GM12878 (cell line): ENCODE results near the gene ZNF3. TPM values are rescaled to one million over a fixed set of nuclear protein-coding genes. Genes with fewer than 3 reads are reported as not detected.
A peak's percentile ranks its signal among the peaks of the same experiment; 100 is the strongest.

Experiments
- ATF2 ChIP-seq: IDR thresholded peaks from 2 replicates; pipeline ENCODE4 v1.6.1; 2012; ENCODE audit warnings: low read length, inconsistent platforms
- ATF7 ChIP-seq: fragments of 450-650 bp; IDR thresholded peaks from 2 replicates; pipeline ENCODE4 v1.6.1; 2016; ENCODE audit warnings: low read depth, mild to moderate bottlenecking
- BMI1 ChIP-seq: fragments of 450-650 bp; IDR thresholded peaks from 2 replicates; pipeline ENCODE4 v1.6.1; 2016; ENCODE audit warnings: mild to moderate bottlenecking, moderate library complexity, borderline replicate concordance
- CEBPZ ChIP-seq: fragments of 150-350 bp; IDR thresholded peaks from 2 replicates; pipeline ENCODE4 v1.6.1; 2016; ENCODE audit warnings: low read depth, low read length
- FOS ChIP-seq: IDR thresholded peaks from 3 replicates; pipeline ENCODE4 v1.6.1; 2011; ENCODE audit warnings: borderline replicate concordance; ENCODE audit not compliant: insufficient read length; ENCODE audit errors: extremely low read depth
- HCFC1 ChIP-seq: fragments of 150-350 bp; IDR thresholded peaks from 2 replicates; pipeline ENCODE4 v1.6.1; 2014; ENCODE audit warnings: low read length
- HDAC6 ChIP-seq: fragments of 200-600 bp; sonication (generic); IDR thresholded peaks from one replicate; pipeline ENCODE4 v1.8.0; 2017; ENCODE audit warnings: antibody characterized with exemption; ENCODE audit not compliant: unreplicated experiment
- JUNB ChIP-seq: IDR thresholded peaks from 2 replicates; pipeline ENCODE4 v1.6.1; 2016; ENCODE audit warnings: antibody characterized with exemption, mild to moderate bottlenecking
- NFYB ChIP-seq: IDR thresholded peaks from 2 replicates; pipeline ENCODE4 v1.6.1; 2011; ENCODE audit warnings: low read depth, mild to moderate bottlenecking, low read length, improper control_type of control experiment, moderate library complexity; ENCODE audit not compliant: insufficient read depth
- NR2C1 ChIP-seq: fragments of 450-650 bp; IDR thresholded peaks from 2 replicates; pipeline ENCODE4 v1.6.1; 2017; ENCODE audit warnings: antibody characterized with exemption, mild to moderate bottlenecking, moderate library complexity
- RAD21 ChIP-seq: IDR thresholded peaks from 2 replicates; pipeline ENCODE4 v1.6.1; 2011; ENCODE audit warnings: mild to moderate bottlenecking, low read depth, low read length, moderate library complexity; ENCODE audit not compliant: insufficient read depth
- RFX5 ChIP-seq: IDR thresholded peaks from 2 replicates; pipeline ENCODE4 v1.6.1; 2011; ENCODE audit warnings: low read depth, low read length, improper control_type of control experiment
- SRF ChIP-seq, 2 experiments: IDR thresholded peaks; 2 replicates each; pipeline ENCODE4 v1.6.1; 2011; ENCODE audit warnings: low read depth in 2 of 2, low read length in 2 of 2, mild to moderate bottlenecking in 1 of 2, moderate library complexity in 1 of 2
- ZBTB40 ChIP-seq: fragments of 450-650 bp; IDR thresholded peaks from 2 replicates; pipeline ENCODE4 v1.6.1; 2016; ENCODE audit warnings: mild to moderate bottlenecking, moderate library complexity, borderline replicate concordance
- ZNF592 ChIP-seq: fragments of 450-650 bp; IDR thresholded peaks from 2 replicates; pipeline ENCODE4 v1.6.1; 2017; ENCODE audit warnings: mild to moderate bottlenecking, moderate library complexity
- polyA plus RNA-seq, 11 experiments: library from polyadenylated mRNA; depleted of rRNA in 4 of 11; unstranded in 6 of 11; stranded (reverse) in 5 of 11; fragments of >200 nt; fragmentation: Nextera tagmentation in 4 of 11; fragmentation: Illumina TruSeq in 1 of 11; extraction: Ambion mirVana in 4 of 11; extraction: Trizol in 1 of 11; gene quantifications; 1 replicate in 1 of 11; 2 replicates in 10 of 11; pipeline versions ENCODE4 v1.2.1 to v1.2.3, GENCODE V29; 2011 to 2016; ENCODE audit warnings: inconsistent platforms in 2 of 11, missing spikeins in 2 of 11, low read depth in 1 of 11
- total RNA-seq, 4 experiments: library from RNA; depleted of rRNA in 3 of 4; stranded (reverse); fragments of >200 nt in 3 of 4; fragmentation: Illumina TruSeq in 1 of 4; extraction: Trizol in 1 of 4; gene quantifications; 2 replicates each; pipeline versions ENCODE4 v1.2.1 to v1.2.3, GENCODE V29; 2013 to 2021

Gene ZNF3
- total and polyA plus RNA-seq, 10 of the 15 experiments (the other 5 are each of a cell fraction or from before 2014, with no cell fraction given) = 17.2 to 37.4 (median 29.4) TPM

- TF ChIP-seq CEBPZ = no peak
- no peak for TF ChIP-seq RFX5
- TF ChIP-seq HCFC1 = peak; percentile 47; the same call in 1 of the 2 replicates
- TF ChIP-seq HDAC6 = no peak
- peak; percentile 68 for TF ChIP-seq ATF7
- no peak for TF ChIP-seq NR2C1
- peak; percentile 73; the same call in 1 of the 2 replicates for TF ChIP-seq ZBTB40
- TF ChIP-seq NFYB = 0 out of 2 replicates have a peak, but pooled peaks have one; percentile 41
- TF ChIP-seq SRF (IDR thresholded peaks at IDR 0.05; ENCODE audit: low read depth in 2 of 2, low read length in 2 of 2) = no peak
- TF ChIP-seq ZNF592 = no peak
- no peak for TF ChIP-seq ATF2
- no peak for TF ChIP-seq FOS
- TF ChIP-seq RAD21 = no peak
- no peak for TF ChIP-seq JUNB
- TF ChIP-seq BMI1 = peak; percentile 96
Measured at GRCh38 chr7:100119072-100119969, 37.8 kb upstream of the ZNF3 start, which contains the start of the genes CNPY4 and TAF6 (continued).
